Peyer's patch (tissue), 4 donors: Measurements from ENCODE around the gene CHRNE. TPM values are rescaled to one million over a fixed set of nuclear protein-coding genes. Genes with fewer than 3 reads are reported as not detected.

ENCODE experiments used
- DNase-seq, 3 donors: peaks; one replicate each; pipeline ENCODE4 v3.0.0-alpha.2; 2017 to 2019
- H3K27ac ChIP-seq, 4 donors: fragments of 200-600 bp; sonication (generic); one replicate each; pipeline ENCODE4 v1.5.1; 2016 to 2019
- H3K27me3 ChIP-seq, 2 donors: fragments of 200-600 bp; sonication (generic); one replicate each; pipeline ENCODE4 v1.5.1; 2019
- H3K36me3 ChIP-seq, 3 donors: fragments of 200-600 bp; sonication (generic); one replicate each; pipeline ENCODE4 v1.5.1; 2016 to 2019
- H3K4me1 ChIP-seq, 4 donors: fragments of 200-600 bp; sonication (generic); one replicate each; pipeline ENCODE4 v1.5.1; 2016 to 2019
- H3K4me3 ChIP-seq, 4 donors: fragments of 200-600 bp; sonication (generic); 1 replicate in 3 of 4; 2 replicates in 1 of 4; pipeline ENCODE4 v1.5.1; 2016 to 2019; ENCODE audit warnings: mild to moderate bottlenecking in 1 of 4
- H3K9me3 ChIP-seq, 4 donors: fragments of 200-600 bp; sonication (generic); one replicate each; pipeline ENCODE4 v1.5.1; 2016 to 2019; ENCODE audit warnings: mild to moderate bottlenecking in 1 of 4
- POLR2A ChIP-seq, 2 donors: fragments of 450-650 bp; IDR thresholded peaks; one replicate each; pipeline ENCODE4 v1.5.1; 2017; ENCODE audit warnings: antibody characterized with exemption in 2 of 2, mild to moderate bottlenecking in 2 of 2, moderate library complexity in 2 of 2
- total RNA-seq, 4 donors: library from RNA; depleted of rRNA; stranded (reverse); fragments of >200 nt; gene quantifications; one replicate each; pipeline ENCODE4 v1.1.0, GENCODE V29; 2016
- TF ChIP-seq, protein P1 (sequence below), 6 experiments: fragments of 450-650 bp in 4 of 6; fragments of 200-600 bp in 2 of 6; sonication (generic) in 1 of 6; IDR thresholded peaks; one replicate each; pipeline ENCODE4 v1.5.1; 2017 to 2019; ENCODE audit warnings: antibody characterized with exemption in 6 of 6, mild to moderate bottlenecking in 3 of 6, moderate library complexity in 1 of 6

The CHRNE gene
- total RNA-seq, 4 donors from 2014 or later = not detected

- H3K4me1 ChIP-seq = peaks cover 4 to 65% (median 45%) of the 10 kb centered on the region in 4 donors
- peaks cover 0 to 45% (median 0%) of the 10 kb centered on the region in 3 donors for H3K36me3 ChIP-seq
Measured at GRCh38 chr17:4945944-4946280, 43.0 kb upstream of the CHRNE start.

DNA sequence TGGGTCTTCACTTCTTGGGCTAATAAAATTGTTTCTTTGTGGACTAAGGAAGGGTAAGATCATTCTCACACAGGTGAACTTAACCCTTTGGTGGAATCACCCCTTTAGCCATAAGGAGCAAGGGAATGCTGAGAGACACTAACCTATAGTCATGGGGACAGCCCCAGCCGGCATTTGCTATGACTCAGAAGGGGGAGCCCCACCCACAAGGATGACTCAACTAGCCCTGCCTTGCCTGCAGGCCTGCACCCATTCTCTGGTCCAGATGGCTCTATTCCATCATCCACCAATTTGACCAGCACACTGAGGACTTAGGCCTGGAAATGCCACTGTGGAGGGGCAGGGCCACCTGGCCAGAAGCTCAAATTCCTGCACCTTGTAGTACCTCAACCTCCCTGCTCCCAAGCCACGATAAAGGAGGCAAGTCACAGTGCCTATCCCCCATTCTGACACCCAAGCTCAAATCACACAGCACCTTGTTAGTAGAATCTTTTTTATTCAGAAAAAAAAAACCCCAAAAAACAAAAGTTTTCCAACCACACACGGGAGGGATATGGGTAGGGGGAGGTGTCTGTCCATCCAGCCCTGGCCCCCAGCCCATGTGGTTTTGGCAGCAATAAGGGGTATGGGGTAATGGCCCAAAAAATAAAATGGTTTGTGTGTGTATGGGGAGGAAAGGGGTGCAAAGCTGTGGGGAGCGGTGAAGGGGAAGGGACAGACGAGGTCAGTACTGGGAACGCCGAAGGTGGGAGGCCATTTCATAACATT, 42.5 kb upstream of the CHRNE start:
- Histone ChIP-seq H3K27me3 (no peaks in the 10 kb centered on the region), H3K4me3 (peak overlapping the region in 3 of 4 donors; percentile 95 to 99 (median 97))

More at GRCh38 chr17:4945944-4946280, 43.0 kb upstream of the CHRNE start:
- Histone ChIP-seq H3K27me3 (no peaks in the 10 kb centered on the region), H3K27ac (peak overlapping the region; percentile 71 to 99 (median 98)), H3K9me3 (no peaks in the 10 kb centered on the region), H3K4me3 (peak overlapping the region in 3 of 4 donors; percentile 95 to 99 (median 97))
- peak in 1 of 3 donors; percentile 39 for DNase-seq
- TF ChIP-seq, protein P1, sequence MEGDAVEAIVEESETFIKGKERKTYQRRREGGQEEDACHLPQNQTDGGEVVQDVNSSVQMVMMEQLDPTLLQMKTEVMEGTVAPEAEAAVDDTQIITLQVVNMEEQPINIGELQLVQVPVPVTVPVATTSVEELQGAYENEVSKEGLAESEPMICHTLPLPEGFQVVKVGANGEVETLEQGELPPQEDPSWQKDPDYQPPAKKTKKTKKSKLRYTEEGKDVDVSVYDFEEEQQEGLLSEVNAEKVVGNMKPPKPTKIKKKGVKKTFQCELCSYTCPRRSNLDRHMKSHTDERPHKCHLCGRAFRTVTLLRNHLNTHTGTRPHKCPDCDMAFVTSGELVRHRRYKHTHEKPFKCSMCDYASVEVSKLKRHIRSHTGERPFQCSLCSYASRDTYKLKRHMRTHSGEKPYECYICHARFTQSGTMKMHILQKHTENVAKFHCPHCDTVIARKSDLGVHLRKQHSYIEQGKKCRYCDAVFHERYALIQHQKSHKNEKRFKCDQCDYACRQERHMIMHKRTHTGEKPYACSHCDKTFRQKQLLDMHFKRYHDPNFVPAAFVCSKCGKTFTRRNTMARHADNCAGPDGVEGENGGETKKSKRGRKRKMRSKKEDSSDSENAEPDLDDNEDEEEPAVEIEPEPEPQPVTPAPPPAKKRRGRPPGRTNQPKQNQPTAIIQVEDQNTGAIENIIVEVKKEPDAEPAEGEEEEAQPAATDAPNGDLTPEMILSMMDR (IDR thresholded peaks at IDR 0.05) = no peak
- TF ChIP-seq POLR2A (IDR thresholded peaks at IDR 0.05) = no peak

DNA sequence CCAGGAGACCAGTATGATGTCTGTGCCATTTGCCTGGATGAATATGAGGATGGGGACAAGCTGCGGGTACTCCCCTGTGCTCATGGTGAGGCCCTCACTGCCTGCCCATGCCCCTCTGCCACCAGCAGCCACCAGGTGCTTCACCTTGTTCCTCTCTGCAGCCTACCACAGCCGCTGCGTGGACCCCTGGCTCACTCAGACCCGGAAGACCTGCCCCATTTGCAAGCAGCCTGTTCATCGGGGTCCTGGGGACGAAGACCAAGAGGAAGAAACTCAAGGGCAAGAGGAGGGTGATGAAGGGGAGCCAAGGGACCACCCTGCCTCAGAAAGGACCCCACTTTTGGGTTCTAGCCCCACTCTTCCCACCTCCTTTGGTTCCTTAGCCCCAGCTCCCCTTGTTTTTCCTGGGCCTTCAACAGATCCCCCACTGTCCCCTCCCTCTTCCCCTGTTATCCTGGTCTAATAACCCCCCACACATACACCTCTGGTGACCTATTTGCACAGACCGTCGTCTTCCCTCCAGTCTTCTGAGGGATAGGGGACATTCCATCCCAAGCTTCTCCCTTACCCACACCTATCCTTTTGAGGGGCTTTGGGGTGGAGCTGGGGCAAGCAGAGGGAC, 41.8 kb upstream of the CHRNE start:
- peak overlapping the region in 3 of 4 donors; percentile 10 to 95 (median 29) for H3K4me3 ChIP-seq
- H3K27me3 ChIP-seq = no peaks in the 10 kb centered on the region
- H3K27ac ChIP-seq = peak overlapping the region; percentile 71 to 99 (median 98)
- no peaks in the 10 kb centered on the region for H3K9me3 ChIP-seq
- DNase-seq = no peak
- TF ChIP-seq POLR2A (IDR thresholded peaks at IDR 0.05) = peak in 1 of 2 donors; percentile 21
- TF ChIP-seq, protein P1 (IDR thresholded peaks at IDR 0.05) = no peak
- peaks cover 0 to 45% (median 0%) of the 10 kb centered on the region in 3 donors for H3K36me3 ChIP-seq
- H3K4me1 ChIP-seq = peaks cover 0 to 59% (median 38%) of the 10 kb centered on the region in 4 donors

More for the DNA sequence above, 42.5 kb upstream of the CHRNE start:
- TF ChIP-seq POLR2A (IDR thresholded peaks at IDR 0.05) = peak; percentile 14 to 42
- TF ChIP-seq, protein P1 (IDR thresholded peaks at IDR 0.05) = no peak
- Histone ChIP-seq H3K36me3 (peaks cover 0 to 45% (median 0%) of the 10 kb centered on the region in 3 donors), H3K9me3 (no peaks in the 10 kb centered on the region), H3K4me1 (peaks cover under 1 to 62% (median 42%) of the 10 kb centered on the region in 4 donors), H3K27ac (peak overlapping the region; percentile 71 to 99 (median 98))
- peak; percentile 73 to 93 (median 82) for DNase-seq

GRCh38 chr17:4944163-4944553, 41.3 kb upstream of the CHRNE start:
- Histone ChIP-seq H3K27ac (peak overlapping the region; percentile 71 to 99 (median 98)), H3K27me3 (no peaks in the 10 kb centered on the region), H3K36me3 (peaks cover 0 to 45% (median 0%) of the 10 kb centered on the region in 3 donors), H3K4me1 (peaks cover 0 to 60% (median 38%) of the 10 kb centered on the region in 4 donors), H3K9me3 (no peaks in the 10 kb centered on the region), H3K4me3 (peak overlapping the region in 1 of 4 donors; percentile 29)
- no peak for TF ChIP-seq POLR2A (IDR thresholded peaks at IDR 0.05)
- TF ChIP-seq, protein P1 (IDR thresholded peaks at IDR 0.05) = no peak
- DNase-seq = peak in 2 of 3 donors; percentile 72 to 77

DNA sequence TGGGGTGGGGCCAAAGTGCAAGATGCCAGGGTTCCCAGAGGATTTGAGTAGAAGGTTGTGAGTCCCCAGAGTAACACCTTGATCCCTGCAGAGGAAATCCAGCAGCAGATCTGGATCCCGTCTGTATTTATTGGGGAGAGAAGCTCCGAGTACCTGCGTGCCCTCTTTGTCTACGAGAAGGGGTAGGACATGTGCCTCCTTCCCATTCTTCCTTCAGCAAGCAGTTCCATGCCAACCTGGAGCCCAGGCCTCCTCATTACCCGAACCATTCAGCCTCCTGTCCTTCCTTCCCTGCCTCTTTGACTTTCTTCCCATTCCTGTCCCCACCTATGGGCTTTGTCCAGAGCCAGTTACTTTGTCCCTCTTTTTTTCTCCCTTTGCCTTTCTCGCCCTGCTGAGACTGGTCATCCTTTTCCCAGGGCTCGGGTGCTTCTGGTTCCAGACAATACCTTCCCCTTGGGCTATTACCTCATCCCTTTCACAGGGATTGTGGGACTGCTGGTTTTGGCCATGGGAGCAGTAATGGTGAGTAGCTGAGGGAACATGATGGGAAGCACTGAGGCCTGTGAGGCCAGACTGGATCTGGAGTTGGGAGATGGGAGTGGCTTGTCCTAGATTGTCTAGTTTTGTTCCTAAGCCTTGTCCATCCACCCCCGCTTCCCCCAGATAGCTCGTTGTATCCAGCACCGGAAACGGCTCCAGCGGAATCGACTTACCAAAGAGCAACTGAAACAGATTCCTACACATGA, 40.0 kb upstream of the CHRNE start:
- Histone ChIP-seq H3K4me3 (no peak overlapping the region), H3K9me3 (no peaks in the 10 kb centered on the region), H3K4me1 (peaks cover 0 to 72% (median 43%) of the 10 kb centered on the region in 4 donors), H3K36me3 (peaks cover 0 to 51% (median 0%) of the 10 kb centered on the region in 3 donors), H3K27ac (peak overlapping the region in 2 of 4 donors; percentile 17 to 99), H3K27me3 (no peaks in the 10 kb centered on the region)
- TF ChIP-seq, protein P1 (IDR thresholded peaks at IDR 0.05) = no peak
- no peak for TF ChIP-seq POLR2A (IDR thresholded peaks at IDR 0.05)
- DNase-seq = no peak
